Hematopoietic multipotent progenitor cell treated with erythropoietin and hydrocortisone succinate and interleukin-3 and kit ligand, for 4 days (in vitro differentiated cells): ENCODE data around the gene GPC6.
A peak's percentile ranks its signal among the peaks of the same experiment; 100 is the strongest.

Source experiments
- DNase-seq: peaks from one replicate; pipeline ENCODE4 v3.0.0-alpha.2; 2015

Gene GPC6

GRCh38 chr13:93231867-93232266 lies 5.3 kb downstream of the GPC6 start:
- DNase-seq, result no peak

- DNase-seq, result peak; percentile 5
Measured at GRCh38 chr13:93233997-93234416, 7.4 kb downstream of the GPC6 start.

GRCh38 chr13:93234459-93234858 lies 7.9 kb downstream of the GPC6 start:
- DNase-seq, result no peak

- no peak for DNase-seq
Measured at GRCh38 chr13:93235258-93236015, 8.8 kb downstream of the GPC6 start.

GRCh38 chr13:93238711-93239110 lies 12.1 kb downstream of the GPC6 start:
- no peak for DNase-seq

- no peak for DNase-seq
Measured at GRCh38 chr13:93243375-93244063, 16.9 kb downstream of the GPC6 start.

GRCh38 chr13:93244141-93244917 lies 17.7 kb downstream of the GPC6 start:
- DNase-seq, result peak; percentile 15

GRCh38 chr13:93244918-93245280 lies 18.3 kb downstream of the GPC6 start:
- no peak for DNase-seq

- DNase-seq, result no peak
Measured at GRCh38 chr13:93246069-93246468, 19.5 kb downstream of the GPC6 start.

GRCh38 chr13:93248627-93249047 lies 22.0 kb downstream of the GPC6 start:
- DNase-seq, result peak; percentile 6

- no peak for DNase-seq
Measured at GRCh38 chr13:93249364-93250306, 23.0 kb downstream of the GPC6 start.

- no peak for DNase-seq
Measured at GRCh38 chr13:93254775-93255174, 28.2 kb downstream of the GPC6 start.

GRCh38 chr13:93256998-93257397 lies 30.4 kb downstream of the GPC6 start:
- no peak for DNase-seq

- no peak for DNase-seq
Measured at GRCh38 chr13:93259527-93260080, 33.0 kb downstream of the GPC6 start.

- no peak for DNase-seq
Measured at GRCh38 chr13:93260591-93260990, 34.0 kb downstream of the GPC6 start.

- DNase-seq, result no peak
Measured at GRCh38 chr13:93262729-93263345, 36.2 kb downstream of the GPC6 start.

- DNase-seq, result no peak
Measured at GRCh38 chr13:93264876-93265275, 38.3 kb downstream of the GPC6 start.

GRCh38 chr13:93265800-93266199 lies 39.2 kb downstream of the GPC6 start:
- DNase-seq, result no peak

- DNase-seq, result no peak
Measured at GRCh38 chr13:93266681-93267080, 40.1 kb downstream of the GPC6 start.

GRCh38 chr13:93268327-93269028 lies 41.9 kb downstream of the GPC6 start:
- no peak for DNase-seq
